Inflammatory macrophage treated with lipopolysaccharide for 1 hour (primary cell): Measurements from ENCODE around the gene BLOC1S4.
"Not testable (repeated sequence)": the region's sequence is repeated elsewhere in the genome, so short reads cannot be mapped to it uniquely, and the experiment has no call there.

ENCODE experiments used
- DNase-seq, 2 donors: peaks; one replicate each; pipeline ENCODE4 v3.0.0-alpha.2; 2020 to 2022

The BLOC1S4 gene

GRCh38 chr4:6746721-6747293, 30.8 kb downstream of the BLOC1S4 start:
- DNase-seq, result no peak

GRCh38 chr4:6747294-6748051, 31.5 kb downstream of the BLOC1S4 start:
- no peak for DNase-seq

GRCh38 chr4:6748286-6748685, 32.3 kb downstream of the BLOC1S4 start:
- DNase-seq, result no peak

- DNase-seq, result peak; percentile 75 to 94
These were observed 33.6 kb downstream of the BLOC1S4 start for GRCh38 chr4:6749340-6750171.

- no peak for DNase-seq
These were observed 34.6 kb downstream of the BLOC1S4 start for GRCh38 chr4:6750286-6751221.

GRCh38 chr4:6751611-6752485, 35.9 kb downstream of the BLOC1S4 start:
- no peak for DNase-seq

- DNase-seq, result peak; percentile 48 to 58
These were observed 36.5 kb downstream of the BLOC1S4 start for GRCh38 chr4:6752486-6752829.

- DNase-seq, result no peak
These were observed 37.2 kb downstream of the BLOC1S4 start for GRCh38 chr4:6753103-6753560.

- DNase-seq, result no peak
These were observed 37.9 kb downstream of the BLOC1S4 start for GRCh38 chr4:6753891-6754290.

- no peak for DNase-seq
These were observed 38.6 kb downstream of the BLOC1S4 start for GRCh38 chr4:6754481-6755087.

- no peak for DNase-seq
These were observed 39.2 kb downstream of the BLOC1S4 start for GRCh38 chr4:6755088-6755753.

GRCh38 chr4:6756345-6756744, 40.4 kb downstream of the BLOC1S4 start:
- DNase-seq, result not testable (repeated sequence)

- DNase-seq, result no peak
These were observed 42.8 kb downstream of the BLOC1S4 start for GRCh38 chr4:6758728-6759127.

GRCh38 chr4:6760865-6761264, 44.9 kb downstream of the BLOC1S4 start:
- DNase-seq, result no peak

- DNase-seq, result no peak
These were observed 46.0 kb downstream of the BLOC1S4 start for GRCh38 chr4:6761649-6762615.

- no peak for DNase-seq
These were observed 47.4 kb downstream of the BLOC1S4 start for GRCh38 chr4:6763330-6763851.

- DNase-seq, result no peak
These were observed 49.1 kb downstream of the BLOC1S4 start for GRCh38 chr4:6764976-6765620.

GRCh38 chr4:6765703-6766102, 49.7 kb downstream of the BLOC1S4 start:
- DNase-seq, result no peak
